Posterior vena cava (tissue), 2 donors: Measurements from ENCODE around the gene MPV17L. TPM values are rescaled to one million over a fixed set of nuclear protein-coding genes. Genes with fewer than 3 reads are reported as not detected.
A peak's percentile ranks its signal among the peaks of the same experiment; 100 is the strongest.
"Not testable (repeated sequence)": the region's sequence is repeated elsewhere in the genome, so short reads cannot be mapped to it uniquely, and the experiment has no call there.

Source experiments
- DNase-seq: peaks from one replicate; pipeline ENCODE4 v3.0.0-alpha.2; 2020; ENCODE audit warnings: low spot score
- intact Hi-C, 2 donors: fragments of 100-400 bp; cut with DNase I; formaldehyde crosslinking; loops; one replicate each; pipeline versions ENCODE4 v1.14.1 to v1.14.2; 2022 to 2023
- long read RNA-seq, 2 donors: library from polyadenylated mRNA; unstranded; transcript quantifications; one replicate each; pipeline ENCODE4 v2.0.0, GENCODE V29; 2020 to 2021
- total RNA-seq, 2 donors: library from RNA; stranded (reverse); fragmentation: NEBNext Ultra II Directional; extraction: Animal tissue kit (Norgen Biotek cat#: 25700); gene quantifications; one replicate each; pipeline ENCODE4 v1.2.1, GENCODE V29; 2021
- donor health status: DM: yes; HTN: yes; CAD: no.
- donor health status: DM: yes; HTN: yes; CAD: no.

Gene MPV17L
- 1 to 10 TPM; 7.0 to 7.2 TPM for total RNA-seq
- long read RNA-seq, donor 1, result 0 reads
- long read RNA-seq, donor 2, full-length matches to known transcripts, result 1 of 1 reads
- long read RNA-seq, donor 2, partial matches to known transcripts, result 0 of 1 reads
- long read RNA-seq, donor 2, other reads (novel, unspliced or antisense), result 0 of 1 reads

- intact Hi-C loops, result not testable (repeated sequence)
- DNase-seq, result peak; percentile 87
Observed at GRCh38 chr16:15395631-15396508, at the start of gene MPV17L. TSS of gene MPV17L (plus strand) at chr16:15395754. CDS start at chr16:15395898, 144 bp downstream.

- intact Hi-C loops, DNase-seq: not testable (repeated sequence)
Observed at GRCh38 chr16:15348721-15349120, 46.8 kb upstream of the MPV17L start.

- intact Hi-C loops, DNase-seq: not testable (repeated sequence)
Observed at GRCh38 chr16:15351251-15351650, 44.3 kb upstream of the MPV17L start.

GRCh38 chr16:15351745-15352144 is 43.8 kb upstream of the MPV17L start:
- DNase-seq, intact Hi-C loops: not testable (repeated sequence)

- DNase-seq, intact Hi-C loops: not testable (repeated sequence)
Observed at GRCh38 chr16:15352852-15353251, 42.7 kb upstream of the MPV17L start.

- DNase-seq, intact Hi-C loops: not testable (repeated sequence)
Observed at GRCh38 chr16:15354846-15355245, 40.7 kb upstream of the MPV17L start.

- intact Hi-C loops, DNase-seq: not testable (repeated sequence)
Observed at GRCh38 chr16:15357495-15357894, 38.1 kb upstream of the MPV17L start.

GRCh38 chr16:15378194-15378593 is 17.4 kb upstream of the MPV17L start, which contains the start of gene NPIPA5:
TSS of gene NPIPA5 (minus strand) at chr16:15378294. CDS start at chr16:15378294, 0 bp downstream.
- intact Hi-C loops, result not testable (repeated sequence)

GRCh38 chr16:15382810-15383209 is 12.7 kb upstream of the MPV17L start:
- intact Hi-C loops, DNase-seq: not testable (repeated sequence)

More at GRCh38 chr16:15378194-15378593, 17.4 kb upstream of the MPV17L start, which contains the start of gene NPIPA5:
- DNase-seq, result not testable (repeated sequence)

- DNase-seq, intact Hi-C loops: not testable (repeated sequence)
Observed at GRCh38 chr16:15388060-15388459, 7.5 kb upstream of the MPV17L start.

- intact Hi-C loops, DNase-seq: not testable (repeated sequence)
Observed at GRCh38 chr16:15389916-15390315, 5.6 kb upstream of the MPV17L start.

- intact Hi-C loops, DNase-seq: not testable (repeated sequence)
Observed at GRCh38 chr16:15393025-15393424, 2.5 kb upstream of the MPV17L start.

- intact Hi-C loops, DNase-seq: not testable (repeated sequence)
Observed at GRCh38 chr16:15396509-15396829, 915 bp downstream of the MPV17L start.

GRCh38 chr16:15396948-15397594 is 1.5 kb downstream of the MPV17L start:
- intact Hi-C loops, result no loop called here
- no peak for DNase-seq

- intact Hi-C loops, result no loop called here
- no peak for DNase-seq
Observed at GRCh38 chr16:15398618-15399316, 3.2 kb downstream of the MPV17L start.

- no peak for DNase-seq
- intact Hi-C loops, result no loop called here
Observed at GRCh38 chr16:15399317-15399716, 3.8 kb downstream of the MPV17L start.

GRCh38 chr16:15400314-15400713 is 4.8 kb downstream of the MPV17L start:
- DNase-seq, intact Hi-C loops: not testable (repeated sequence)

- intact Hi-C loops, result no loop called here
- no peak for DNase-seq
Observed at GRCh38 chr16:15401972-15402371, 6.4 kb downstream of the MPV17L start.

- intact Hi-C loops, result no loop called here
- no peak for DNase-seq
Observed at GRCh38 chr16:15403392-15403995, 7.9 kb downstream of the MPV17L start.
